Raji (cell line): Measurements from ENCODE around the gene DDX3X.

Experiments
- POLR2A ChIP-seq: IDR thresholded peaks from 2 replicates; pipeline ENCODE4 v1.6.1; 2011; ENCODE audit warnings: low read depth, low read length, control low read depth; ENCODE audit not compliant: insufficient read depth

DDX3X gene

DNA sequence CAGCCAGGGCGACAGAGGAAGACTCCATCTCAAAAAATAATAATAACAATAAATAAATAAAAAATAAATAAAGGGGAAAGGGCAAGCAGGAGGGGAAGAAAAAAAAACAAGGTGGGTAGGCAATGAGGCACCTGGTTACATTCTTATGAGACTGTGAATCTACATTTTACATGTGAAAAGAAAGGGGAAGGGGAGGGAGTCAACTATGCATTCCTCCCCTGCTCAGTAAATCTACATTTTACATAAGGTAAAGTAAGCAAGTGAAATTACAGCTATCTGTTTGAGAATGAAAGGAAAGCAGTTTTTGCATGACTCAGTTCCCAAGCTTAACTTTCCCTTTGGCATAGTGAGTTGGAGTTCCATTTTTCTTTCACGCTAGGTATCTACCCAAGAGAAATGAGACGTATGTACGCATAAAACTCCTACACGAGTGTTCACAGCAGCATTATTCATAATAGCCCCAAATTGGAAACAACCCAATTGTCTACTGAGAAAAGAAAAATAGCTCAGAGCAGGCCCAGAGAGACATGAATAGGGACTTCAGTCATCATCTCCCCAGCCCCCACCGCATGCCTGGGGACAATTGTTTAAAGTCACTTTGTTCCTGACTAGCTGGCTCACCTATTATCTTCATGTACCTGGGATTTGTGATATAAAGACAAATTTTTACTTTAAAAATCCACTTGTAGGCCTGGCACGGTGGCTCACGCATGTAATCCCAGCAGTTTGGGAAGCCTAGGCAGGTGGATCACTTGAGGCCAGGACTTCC, 52.4 kb downstream of the DDX3X start:
- no peak for TF ChIP-seq POLR2A

DNA sequence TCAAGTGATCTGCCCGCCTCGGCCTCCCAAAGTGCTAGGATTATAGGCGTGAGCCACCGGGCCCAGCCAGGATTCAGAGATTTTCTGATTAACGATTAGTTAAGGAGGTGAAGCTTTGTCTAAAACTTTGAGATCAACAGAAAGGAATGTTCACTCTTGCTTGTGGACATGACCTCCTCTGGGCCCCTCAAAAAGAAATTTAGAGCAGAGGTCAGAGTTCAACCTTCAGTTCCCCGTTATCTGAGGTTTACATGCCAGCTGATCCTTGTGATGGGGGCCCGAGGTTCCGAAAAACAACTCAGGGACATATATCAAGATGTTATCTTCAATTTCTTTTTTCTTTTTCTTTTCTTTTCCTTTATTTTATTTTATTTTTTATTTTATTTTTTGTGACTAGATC, 54.6 kb downstream of the DDX3X start:
- no peak for TF ChIP-seq POLR2A

DNA sequence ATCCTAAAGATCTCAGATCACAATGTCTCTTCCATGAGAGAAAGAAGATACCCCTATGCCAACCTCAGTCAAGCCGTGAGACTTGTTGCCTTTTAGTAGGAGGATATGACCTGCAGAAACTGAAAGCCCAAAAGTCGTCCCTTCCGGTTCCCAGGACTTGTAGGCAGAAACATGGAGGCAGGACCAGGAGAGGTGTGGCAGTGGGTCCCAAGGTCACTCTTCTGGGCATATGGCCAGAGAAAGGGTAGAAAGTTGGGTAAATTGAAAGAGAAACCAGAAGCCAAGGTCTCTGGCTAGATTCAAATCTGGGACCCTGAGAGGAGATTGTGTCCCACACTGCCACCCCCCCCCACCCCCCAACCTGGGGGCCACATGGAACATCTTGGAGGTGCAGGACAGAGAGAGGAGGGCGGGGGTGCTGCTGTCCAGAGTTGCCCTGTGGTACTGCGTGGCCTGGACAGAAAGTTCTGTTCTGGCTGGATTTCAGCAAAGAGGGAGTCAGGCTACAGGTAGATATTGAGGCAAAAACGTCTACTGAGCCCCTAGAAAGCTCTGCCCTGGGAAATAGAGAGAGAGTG, 55.4 kb downstream of the DDX3X start:
- no peak for TF ChIP-seq POLR2A

DNA sequence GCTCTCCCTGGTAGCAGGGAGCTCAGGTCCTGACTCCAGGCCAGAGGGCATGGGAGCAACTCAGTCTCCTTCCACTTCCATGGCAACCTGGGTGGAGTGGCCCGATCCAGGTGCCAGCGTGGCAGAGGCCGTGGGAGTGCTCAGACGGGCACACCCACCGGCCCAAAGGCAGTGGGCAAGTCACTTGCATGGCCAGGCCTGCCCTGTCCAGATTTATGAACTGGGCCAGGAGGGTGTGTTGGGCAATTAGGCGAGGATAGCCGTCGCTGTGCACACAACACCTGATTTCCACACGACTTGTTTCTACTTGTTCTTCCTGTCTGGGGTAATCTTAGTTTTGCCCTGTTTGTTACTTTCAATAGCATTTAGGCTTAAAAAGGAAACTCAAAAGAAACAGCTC, 57.6 kb downstream of the DDX3X start:
- TF ChIP-seq POLR2A: no peak

DNA sequence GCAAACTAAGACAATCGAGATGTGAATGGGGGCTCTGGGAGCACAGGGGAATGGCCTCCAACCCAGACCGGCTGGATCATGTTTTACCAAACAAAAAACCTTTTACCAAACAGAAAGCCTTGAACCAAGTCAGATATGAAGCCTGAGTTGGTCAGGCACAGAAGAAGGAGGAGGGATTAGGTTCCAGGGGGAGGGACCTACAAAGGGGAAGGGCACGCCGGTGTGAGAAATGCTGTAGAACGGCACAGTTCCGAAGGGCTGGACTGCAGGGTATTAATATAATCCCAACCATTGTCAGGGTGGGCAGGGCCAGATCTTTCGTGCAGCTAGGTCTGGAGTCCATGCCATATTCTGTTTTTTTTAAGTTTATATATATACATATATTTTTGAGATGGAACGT, 60.3 kb downstream of the DDX3X start:
- TF ChIP-seq POLR2A: no peak

DNA sequence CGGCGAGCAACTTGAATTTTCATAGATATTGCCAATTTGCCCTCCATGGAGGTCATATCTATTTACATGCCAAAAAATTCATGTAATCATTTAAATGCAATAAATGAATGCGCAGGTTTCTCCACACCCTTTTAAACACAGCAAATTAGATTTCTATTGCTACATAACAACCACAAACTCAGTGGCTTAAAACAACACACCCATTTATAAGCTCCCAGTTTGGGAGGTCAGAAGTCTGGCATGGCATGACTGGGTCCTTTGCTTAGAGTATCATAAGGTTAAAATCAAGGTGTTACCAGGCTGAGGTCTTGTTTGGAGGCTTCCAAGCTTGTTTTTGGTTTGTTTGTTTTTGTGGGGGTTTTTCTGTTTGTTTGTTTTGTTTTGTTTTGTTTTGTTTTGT, 63.3 kb downstream of the DDX3X start:
- no peak for TF ChIP-seq POLR2A

DNA sequence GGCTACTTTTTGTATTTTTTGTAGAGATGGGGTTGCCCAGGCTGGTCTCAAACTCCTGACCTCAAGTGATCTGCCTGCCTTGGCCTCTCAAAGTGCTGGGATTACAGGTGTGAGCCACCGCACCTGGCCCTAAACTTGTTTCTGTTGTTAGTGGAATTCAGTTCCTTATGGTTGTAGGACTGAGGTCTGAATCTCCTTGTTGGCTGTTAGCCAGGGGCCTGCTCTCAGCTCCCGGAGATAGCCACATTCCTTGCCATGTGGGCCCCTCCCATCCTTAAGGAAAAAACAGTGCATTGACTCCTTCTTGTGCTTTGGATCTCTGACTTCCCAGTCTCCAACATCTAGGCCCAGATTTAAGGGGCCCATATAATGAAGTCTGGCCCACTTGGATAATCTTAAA, 63.8 kb downstream of the DDX3X start:
- TF ChIP-seq POLR2A: no peak

DNA sequence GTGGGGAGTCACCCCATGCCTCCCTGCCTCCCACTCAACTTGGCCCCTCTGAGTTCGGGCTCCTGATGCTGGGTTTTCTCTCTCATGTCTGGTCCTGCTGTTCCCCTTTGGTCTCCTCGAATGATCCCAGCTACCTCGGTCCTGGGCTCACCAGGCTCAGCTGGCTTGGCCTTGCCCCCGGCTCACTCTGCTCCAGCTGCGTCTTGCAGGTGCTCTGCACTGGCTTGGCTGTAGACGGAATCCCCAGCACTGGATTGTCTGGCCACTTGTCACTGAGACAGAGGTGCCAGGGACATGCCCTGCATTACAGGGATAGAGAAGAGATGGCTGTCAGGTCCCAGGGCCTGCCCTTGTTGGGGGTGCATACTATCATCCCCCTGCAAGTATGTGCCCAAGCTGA, 71.6 kb downstream of the DDX3X start:
- TF ChIP-seq POLR2A: no peak

DNA sequence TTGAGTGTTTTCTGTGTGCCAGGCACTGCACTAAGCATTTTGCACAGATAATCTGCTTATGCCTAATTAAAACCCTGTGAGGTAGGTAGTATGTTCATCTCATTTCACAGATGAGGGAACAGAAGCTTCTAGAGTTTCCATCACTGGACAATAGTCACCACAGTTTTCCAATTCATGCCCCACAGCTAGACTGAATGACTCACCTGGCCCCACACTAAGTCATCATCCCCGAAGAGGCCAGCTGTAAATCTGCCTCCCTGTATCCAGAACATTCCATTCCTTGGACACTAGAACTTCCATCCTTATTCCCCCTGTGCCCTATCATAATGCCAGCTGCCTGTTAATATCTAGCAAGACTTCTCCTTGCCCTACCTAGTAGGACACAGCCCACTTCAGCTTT, 72.2 kb downstream of the DDX3X start:
- no peak for TF ChIP-seq POLR2A

DNA sequence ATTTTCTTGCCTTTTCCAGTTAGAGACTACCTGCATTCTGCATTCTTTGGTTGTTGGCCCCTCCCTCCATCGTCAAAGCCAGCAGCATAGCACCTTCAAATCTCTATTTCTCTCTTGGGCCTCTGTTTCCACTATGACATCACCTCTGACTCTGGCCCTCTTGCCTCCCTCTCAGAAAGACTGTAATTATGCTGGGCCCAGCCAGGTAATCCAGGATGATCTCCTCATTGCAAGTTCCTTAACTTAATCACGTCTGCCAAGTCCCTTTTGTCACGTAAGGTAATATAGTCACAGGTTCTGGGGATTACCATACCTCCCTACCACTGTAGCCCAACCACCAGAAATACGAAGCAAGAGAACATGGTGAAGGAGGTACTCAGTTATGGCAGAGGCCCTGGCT, 73.9 kb downstream of the DDX3X start:
- TF ChIP-seq POLR2A: no peak

DNA sequence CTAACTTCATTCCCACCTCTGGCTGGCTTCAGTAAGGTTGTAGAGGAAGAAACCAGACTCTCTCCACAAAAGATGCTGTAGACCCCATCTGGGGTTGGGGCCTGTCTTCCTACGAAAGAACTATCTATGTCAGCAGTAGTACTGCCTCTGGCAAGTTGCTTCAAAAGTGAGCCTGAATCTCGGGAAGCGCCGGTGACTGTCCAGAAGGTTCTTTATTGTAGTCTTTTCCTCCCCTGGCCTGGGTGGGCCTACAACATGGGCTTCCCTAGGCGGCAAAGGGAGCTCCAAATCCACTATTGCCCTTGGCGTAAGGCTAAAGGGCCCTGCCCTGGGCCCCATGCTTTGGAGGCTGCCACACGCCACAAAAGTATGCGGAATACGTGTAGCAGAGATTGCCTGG, 74.6 kb downstream of the DDX3X start:
- TF ChIP-seq POLR2A: no peak

DNA sequence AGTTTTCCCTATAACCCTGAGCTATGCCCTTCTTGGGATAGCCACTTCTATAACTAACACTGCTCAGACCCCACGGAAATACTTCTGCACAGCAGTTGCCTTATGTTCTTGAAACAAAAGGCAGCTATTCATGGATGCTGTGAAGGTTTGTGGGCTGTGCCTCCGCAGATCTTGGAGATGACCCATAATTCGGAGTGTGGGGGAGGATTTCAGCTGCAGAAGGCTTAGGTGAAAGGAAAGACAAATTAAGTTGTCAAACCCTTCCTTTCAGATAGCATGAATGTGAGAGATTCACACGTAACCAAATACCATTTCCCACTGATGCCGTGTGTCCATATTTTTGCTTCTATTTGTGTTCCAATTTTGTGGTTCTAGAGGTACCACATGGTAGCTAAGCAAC, 75.0 kb downstream of the DDX3X start:
- no peak for TF ChIP-seq POLR2A

DNA sequence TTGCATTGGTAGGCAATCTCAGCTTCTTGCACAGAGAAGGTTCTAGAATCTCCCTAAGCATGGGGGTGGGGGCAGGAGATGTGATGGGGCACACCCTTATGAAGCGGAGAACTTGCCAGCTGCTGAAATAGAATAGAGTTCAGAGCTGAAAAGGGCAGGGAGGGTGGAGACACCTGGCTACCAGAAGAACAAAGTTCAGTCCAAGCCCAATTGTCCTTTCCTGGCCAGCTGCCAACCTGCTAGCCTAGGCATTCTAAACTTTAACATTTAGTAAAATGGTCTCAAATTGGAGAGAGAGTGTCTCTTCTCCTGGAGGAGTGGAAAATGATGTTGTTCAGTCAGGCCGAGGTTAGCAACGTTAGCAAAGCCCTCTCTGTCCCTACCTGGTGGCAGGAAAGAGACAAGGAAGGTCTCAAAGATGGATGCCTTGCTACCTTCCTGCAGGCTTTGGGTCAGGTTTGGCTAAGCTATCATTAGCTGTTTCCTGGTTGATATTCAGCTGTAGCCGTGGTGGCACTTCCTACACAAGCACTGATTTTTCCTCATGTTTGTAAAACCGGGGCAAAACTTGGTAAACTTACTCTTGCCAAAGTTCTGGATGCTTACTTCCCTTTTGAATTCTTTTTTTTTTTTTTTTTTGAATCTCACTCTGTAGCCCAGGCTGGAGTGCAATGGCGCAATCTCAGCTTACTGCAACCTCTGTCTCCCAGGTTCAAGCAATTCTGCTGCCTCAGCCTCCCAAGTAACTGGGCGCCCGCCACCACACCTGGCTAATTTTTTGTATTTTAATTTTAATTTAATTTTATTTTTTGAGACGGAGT, 78.5 kb downstream of the DDX3X start:
- TF ChIP-seq POLR2A: no peak
